Neuronal stem cell (in vitro differentiated cells): ENCODE data around the gene SETD2.

ENCODE experiments used
- DNase-seq: peaks from one replicate; pipeline ENCODE4 v3.0.0-alpha.2; 2013; ENCODE audit warnings: low spot score
- H2AFZ ChIP-seq: one replicate; pipeline ENCODE4 v1.6.1; 2013; ENCODE audit warnings: mild to moderate bottlenecking, low read length, inconsistent platforms
- H2AK5ac ChIP-seq: 2 replicates; pipeline ENCODE4 v1.6.1; 2013; ENCODE audit warnings: low read depth, mild to moderate bottlenecking, inconsistent platforms, low read length, moderate library complexity, mixed read lengths
- H2BK120ac ChIP-seq: 2 replicates; pipeline ENCODE4 v1.6.1; 2013; ENCODE audit warnings: low read depth, mild to moderate bottlenecking, inconsistent platforms, low read length, moderate library complexity, mixed read lengths
- H2BK12ac ChIP-seq: one replicate; pipeline ENCODE4 v1.6.1; 2013; ENCODE audit warnings: low read length, inconsistent platforms
- H2BK15ac ChIP-seq: 2 replicates; pipeline ENCODE4 v1.6.1; 2013; ENCODE audit warnings: mild to moderate bottlenecking, low read length, inconsistent platforms, mixed read lengths
- H2BK5ac ChIP-seq: one replicate; pipeline ENCODE4 v1.6.1; 2013; ENCODE audit warnings: inconsistent platforms, mild to moderate bottlenecking, low read length, moderate library complexity
- H3K14ac ChIP-seq: one replicate; pipeline ENCODE4 v1.6.1; 2013; ENCODE audit warnings: low read length, inconsistent platforms
- H3K18ac ChIP-seq: 2 replicates; pipeline ENCODE4 v1.6.1; 2013; ENCODE audit warnings: low read length, inconsistent platforms
- H3K23ac ChIP-seq: 2 replicates; pipeline ENCODE4 v1.6.1; 2013; ENCODE audit warnings: low read depth, mild to moderate bottlenecking, mixed read lengths, low read length, inconsistent platforms; ENCODE audit not compliant: poor library complexity
- H3K27ac ChIP-seq: replicated peaks from 3 replicates; pipeline ENCODE4 v1.5.1; 2013; ENCODE audit warnings: low read length, inconsistent platforms
- H3K27me3 ChIP-seq, 3 experiments: 2 replicates each; pipeline ENCODE4 v1.6.1; 2013; ENCODE audit warnings: low read length in 3 of 3, mild to moderate bottlenecking in 2 of 3, inconsistent platforms in 1 of 3, low read depth in 1 of 3, mixed read lengths in 1 of 3, moderate library complexity in 1 of 3; ENCODE audit not compliant: control insufficient read depth in 3 of 3, insufficient read depth in 3 of 3
- H3K36me3 ChIP-seq, 2 donors: replicated peaks in 1 of 2; 2 replicates each; pipeline ENCODE4 v1.6.1; 2013; ENCODE audit warnings: low read length in 2 of 2; ENCODE audit not compliant: control insufficient read depth in 2 of 2, insufficient read depth in 2 of 2
- H3K4ac ChIP-seq: 2 replicates; pipeline ENCODE4 v1.6.1; 2013; ENCODE audit warnings: inconsistent platforms, mild to moderate bottlenecking, low read length, moderate library complexity
- H3K4me1 ChIP-seq, 2 donors: 1 replicate in 1 of 2; 2 replicates in 1 of 2; pipeline ENCODE4 v1.6.1; 2013; ENCODE audit warnings: low read length in 2 of 2, low read depth in 1 of 2; ENCODE audit not compliant: control insufficient read depth in 2 of 2, insufficient read depth in 1 of 2
- H3K4me2 ChIP-seq: one replicate; pipeline ENCODE4 v1.6.1; 2013; ENCODE audit warnings: mild to moderate bottlenecking, low read length, inconsistent platforms; ENCODE audit not compliant: insufficient read depth, poor library complexity, severe bottlenecking
- H3K4me3 ChIP-seq, 2 donors: 2 replicates each; pipeline ENCODE4 v1.5.1; 2013; ENCODE audit warnings: low read length in 2 of 2, mild to moderate bottlenecking in 2 of 2, inconsistent platforms in 1 of 2, moderate library complexity in 1 of 2
- H3K79me1 ChIP-seq: one replicate; pipeline ENCODE4 v1.6.1; 2013; ENCODE audit warnings: low read depth, mild to moderate bottlenecking, inconsistent platforms, low read length, moderate library complexity
- H3K9ac ChIP-seq: one replicate; pipeline ENCODE4 v1.6.1; 2013; ENCODE audit warnings: mild to moderate bottlenecking, low read depth, low read length, inconsistent platforms; ENCODE audit not compliant: poor library complexity
- H3K9me3 ChIP-seq, 2 donors: replicated peaks in 1 of 2; 2 replicates each; pipeline versions ENCODE3 to v1.6.1; 2013; ENCODE audit warnings: low read length in 2 of 2, mild to moderate bottlenecking in 2 of 2, inconsistent platforms in 1 of 2, low read depth in 1 of 2, mixed read lengths in 1 of 2, moderate library complexity in 1 of 2; ENCODE audit not compliant: control insufficient read depth in 2 of 2, insufficient read depth in 1 of 2
- H4K8ac ChIP-seq: one replicate; pipeline ENCODE4 v1.6.1; 2013; ENCODE audit warnings: low read depth, mild to moderate bottlenecking, inconsistent platforms, low read length, moderate library complexity
- H4K91ac ChIP-seq: one replicate; pipeline ENCODE4 v1.6.1; 2013; ENCODE audit warnings: low read length, low read depth, mild to moderate bottlenecking, inconsistent platforms; ENCODE audit not compliant: poor library complexity
- whole genome bisulfite sequencing, 2 donors: extraction: QIAGEN DNeasy Blood & Tissue Kit; methylation state at CpG; one replicate each; pipeline ENCODE4 v1.1.7; 2013; ENCODE audit warnings: missing lambda C conversion rate in 2 of 2, mixed read lengths in 1 of 2; ENCODE audit not compliant: insufficient read length in 2 of 2, insufficient replicate concordance in 1 of 2; ENCODE audit errors: extremely low coverage in 2 of 2; 5-methylcytosine and 5-hydroxymethylcytosine counted together

SETD2 gene

GRCh38 chr3:47001731-47002170 is 162.2 kb downstream of the SETD2 start:
- Histone ChIP-seq H2BK120ac (no peak overlapping the region), H2BK15ac (no peak overlapping the region), H3K14ac (peak overlapping the region; percentile 84), H3K79me1 (peaks cover 2% of the 10 kb centered on the region), H3K9me3 (no peaks in the 10 kb centered on the region), H3K36me3 (peaks cover 0 to 9% of the 10 kb centered on the region in 2 donors), H2AK5ac (no peak overlapping the region), H3K4me2 (no peak overlapping the region), H2BK12ac (no peak overlapping the region), H2BK5ac (no peak overlapping the region), H3K27ac (no peak overlapping the region), H2AFZ (no peak overlapping the region), H3K4me3 (no peak overlapping the region), H4K91ac (no peak overlapping the region), H3K18ac (no peak overlapping the region), H3K4ac (no peak overlapping the region), H3K4me1 (peaks cover 3 to 4% of the 10 kb centered on the region in 2 donors), H4K8ac (no peak overlapping the region), H3K27me3 (no peaks in the 10 kb centered on the region), H3K23ac (peak overlapping the region; percentile 43), H3K9ac (no peak overlapping the region)
- no peak for DNase-seq
- no CpG with 5 or more reads among the region's 16 CpGs for WGBS, 2 donors

- no peak for DNase-seq
- Histone ChIP-seq H2BK15ac (no peak overlapping the region), H2BK120ac (no peak overlapping the region), H3K9me3 (no peaks in the 10 kb centered on the region), H4K91ac (no peak overlapping the region), H3K9ac (peak overlapping the region; percentile 3), H3K4me2 (no peak overlapping the region), H3K23ac (no peak overlapping the region), H3K18ac (no peak overlapping the region), H2BK5ac (no peak overlapping the region), H3K27ac (no peak overlapping the region), H3K79me1 (peaks cover 2% of the 10 kb centered on the region), H2AK5ac (no peak overlapping the region), H2BK12ac (peak overlapping the region; percentile 6), H3K4ac (no peak overlapping the region), H3K4me1 (peaks cover 3 to 4% of the 10 kb centered on the region in 2 donors), H3K27me3 (no peaks in the 10 kb centered on the region), H3K14ac (no peak overlapping the region), H4K8ac (no peak overlapping the region), H3K4me3 (no peak overlapping the region), H3K36me3 (peaks cover 0 to 8% of the 10 kb centered on the region in 2 donors), H2AFZ (no peak overlapping the region)
- WGBS, 2 donors = no CpG with 5 or more reads among the region's 25 CpGs
Observed at GRCh38 chr3:47000922-47001730, 162.8 kb downstream of the SETD2 start.

GRCh38 chr3:47000198-47000815 is 163.6 kb downstream of the SETD2 start:
- Histone ChIP-seq H3K23ac (no peak overlapping the region), H3K79me1 (peaks cover 2% of the 10 kb centered on the region), H3K36me3 (peaks cover 0 to 7% of the 10 kb centered on the region in 2 donors), H2BK15ac (no peak overlapping the region), H3K14ac (no peak overlapping the region), H2BK5ac (no peak overlapping the region), H3K27me3 (no peaks in the 10 kb centered on the region), H4K91ac (no peak overlapping the region), H2BK12ac (no peak overlapping the region), H3K18ac (no peak overlapping the region), H3K4me3 (no peak overlapping the region), H2AK5ac (no peak overlapping the region), H4K8ac (no peak overlapping the region), H3K27ac (no peak overlapping the region), H3K4me1 (peaks cover 3 to 4% of the 10 kb centered on the region in 2 donors), H3K4me2 (no peak overlapping the region), H3K4ac (no peak overlapping the region), H2AFZ (no peak overlapping the region), H3K9ac (peak overlapping the region; percentile 4), H2BK120ac (no peak overlapping the region), H3K9me3 (no peaks in the 10 kb centered on the region)
- DNase-seq = no peak
- WGBS, 2 donors = no CpG with 5 or more reads among the region's 10 CpGs

- Histone ChIP-seq H3K23ac (peak overlapping the region; percentile 86), H3K4me1 (peaks cover 3 to 4% of the 10 kb centered on the region in 2 donors), H2BK5ac (no peak overlapping the region), H2BK12ac (no peak overlapping the region), H3K4me2 (no peak overlapping the region), H3K9ac (peak overlapping the region; percentile 4), H4K91ac (no peak overlapping the region), H3K27ac (no peak overlapping the region), H3K18ac (no peak overlapping the region), H3K27me3 (no peaks in the 10 kb centered on the region), H3K4ac (no peak overlapping the region), H2BK15ac (peak overlapping the region; percentile 37), H2BK120ac (no peak overlapping the region), H3K36me3 (peaks cover 0 to 5% of the 10 kb centered on the region in 2 donors), H2AFZ (no peak overlapping the region), H3K14ac (no peak overlapping the region), H3K79me1 (peaks cover 2% of the 10 kb centered on the region), H3K4me3 (no peak overlapping the region), H4K8ac (no peak overlapping the region), H2AK5ac (no peak overlapping the region), H3K9me3 (no peaks in the 10 kb centered on the region)
- DNase-seq = no peak
- no CpG with 5 or more reads among the region's 14 CpGs for WGBS, 2 donors
Observed at GRCh38 chr3:46999516-47000197, 164.3 kb downstream of the SETD2 start.
